ENCODE data around the gene STARD4. TPM values are rescaled to one million over a fixed set of nuclear protein-coding genes. Genes with fewer than 3 reads are reported as not detected.

The STARD4 gene
- total RNA-seq, 4 donors from 2014 or later: 2.2 to 6.4 (median 3.2) TPM

DNA sequence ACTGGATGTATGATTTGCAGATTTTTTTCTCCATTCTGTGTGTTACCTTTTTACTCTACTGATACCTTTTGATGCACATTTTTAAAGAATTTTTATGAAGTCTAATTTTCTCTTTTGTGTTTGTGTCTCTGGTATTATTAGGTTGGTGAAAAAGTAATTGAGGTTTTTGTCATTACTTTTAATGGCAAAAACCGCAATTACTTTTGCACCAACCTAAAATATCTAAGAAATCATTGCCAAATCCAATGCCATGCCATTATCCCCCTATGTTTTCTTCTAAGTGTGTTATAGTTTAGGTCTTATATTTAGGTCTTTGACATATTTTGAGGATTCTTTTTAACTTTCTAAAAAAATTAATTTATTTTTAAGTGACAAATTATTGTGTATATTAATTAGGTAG is 43.4 kb upstream of the STARD4 start:
- TF ChIP-seq EP300 (IDR thresholded peaks at IDR 0.05) (no peak), POLR2AphosphoS5 (IDR thresholded peaks at IDR 0.05) (no peak), POLR2A (IDR thresholded peaks at IDR 0.05) (no peak)
- TF ChIP-seq, protein P1, sequence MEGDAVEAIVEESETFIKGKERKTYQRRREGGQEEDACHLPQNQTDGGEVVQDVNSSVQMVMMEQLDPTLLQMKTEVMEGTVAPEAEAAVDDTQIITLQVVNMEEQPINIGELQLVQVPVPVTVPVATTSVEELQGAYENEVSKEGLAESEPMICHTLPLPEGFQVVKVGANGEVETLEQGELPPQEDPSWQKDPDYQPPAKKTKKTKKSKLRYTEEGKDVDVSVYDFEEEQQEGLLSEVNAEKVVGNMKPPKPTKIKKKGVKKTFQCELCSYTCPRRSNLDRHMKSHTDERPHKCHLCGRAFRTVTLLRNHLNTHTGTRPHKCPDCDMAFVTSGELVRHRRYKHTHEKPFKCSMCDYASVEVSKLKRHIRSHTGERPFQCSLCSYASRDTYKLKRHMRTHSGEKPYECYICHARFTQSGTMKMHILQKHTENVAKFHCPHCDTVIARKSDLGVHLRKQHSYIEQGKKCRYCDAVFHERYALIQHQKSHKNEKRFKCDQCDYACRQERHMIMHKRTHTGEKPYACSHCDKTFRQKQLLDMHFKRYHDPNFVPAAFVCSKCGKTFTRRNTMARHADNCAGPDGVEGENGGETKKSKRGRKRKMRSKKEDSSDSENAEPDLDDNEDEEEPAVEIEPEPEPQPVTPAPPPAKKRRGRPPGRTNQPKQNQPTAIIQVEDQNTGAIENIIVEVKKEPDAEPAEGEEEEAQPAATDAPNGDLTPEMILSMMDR (IDR thresholded peaks at IDR 0.05): no peak

DNA sequence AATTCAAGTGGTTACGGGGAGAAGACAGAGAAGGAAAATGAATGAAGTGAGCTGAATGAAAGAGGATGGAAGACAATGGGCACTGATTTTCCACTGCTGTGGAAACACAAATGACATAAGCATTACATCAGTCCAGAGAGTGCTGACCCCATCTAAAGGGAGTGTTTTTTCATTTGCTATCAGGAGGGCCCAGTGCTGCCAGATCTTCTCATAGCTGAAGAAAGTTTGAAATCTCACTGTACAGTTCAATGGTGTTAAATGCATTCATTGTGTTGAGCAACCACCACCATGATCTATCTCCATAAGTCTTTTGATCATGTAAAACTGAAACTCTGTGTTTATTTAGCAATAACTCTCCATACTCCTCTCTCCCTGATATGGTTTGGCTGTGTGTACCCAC is 41.5 kb upstream of the STARD4 start:
- no peaks in the 10 kb centered on the region for H3K27me3 ChIP-seq
- DNase-seq (ENCODE audit: low spot score in 2 of 2): no peak
- no peaks in the 10 kb centered on the region for H3K36me3 ChIP-seq
- H3K9me3 ChIP-seq: no peaks in the 10 kb centered on the region
- 0% methylated on average over 1 of the region's 1 CpG for WGBS
- no peak overlapping the region for H3K27ac ChIP-seq
- H3K4me1 ChIP-seq: peaks cover 22% of the 10 kb centered on the region
- H3K4me3 ChIP-seq: no peak overlapping the region
- TF ChIP-seq EP300 (IDR thresholded peaks at IDR 0.05) (no peak), POLR2AphosphoS5 (IDR thresholded peaks at IDR 0.05) (no peak), POLR2A (IDR thresholded peaks at IDR 0.05) (no peak)
- TF ChIP-seq, protein P1 (IDR thresholded peaks at IDR 0.05): no peak

More for the DNA sequence above, 43.4 kb upstream of the STARD4 start:
- Histone ChIP-seq H3K4me3 (no peak overlapping the region), H3K27me3 (no peaks in the 10 kb centered on the region), H3K9me3 (no peaks in the 10 kb centered on the region), H3K27ac (no peak overlapping the region), H3K36me3 (no peaks in the 10 kb centered on the region), H3K4me1 (peaks cover 12% of the 10 kb centered on the region)
- no peak for DNase-seq (ENCODE audit: low spot score in 2 of 2)
- WGBS: 93% methylated on average over 1 of the region's 1 CpG

DNA sequence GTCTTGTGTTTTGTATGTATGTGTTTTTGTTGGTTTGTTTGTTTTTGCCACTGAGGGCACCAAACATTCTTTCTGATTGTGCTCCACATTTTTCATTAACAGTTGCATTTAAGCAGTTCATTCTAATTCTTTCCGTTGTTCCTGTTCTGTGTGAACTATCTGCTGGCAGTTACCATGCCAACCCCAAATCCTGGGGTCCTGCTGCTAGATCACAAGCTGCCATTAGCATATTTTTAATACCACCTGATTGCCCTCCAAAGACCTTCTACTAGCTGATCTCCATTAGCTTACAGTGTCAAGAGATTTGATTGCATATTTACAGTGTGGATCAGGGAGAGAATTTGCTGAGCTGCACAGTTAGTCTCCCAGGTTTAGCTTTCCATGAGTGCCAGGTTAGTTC is 40.6 kb upstream of the STARD4 start:
- peaks cover 29% of the 10 kb centered on the region for H3K4me1 ChIP-seq
- H3K9me3 ChIP-seq: no peaks in the 10 kb centered on the region
- TF ChIP-seq EP300 (IDR thresholded peaks at IDR 0.05) (no peak), POLR2A (IDR thresholded peaks at IDR 0.05) (no peak), POLR2AphosphoS5 (IDR thresholded peaks at IDR 0.05) (no peak)
- TF ChIP-seq, protein P1 (IDR thresholded peaks at IDR 0.05): no peak
- 95% methylated on average over 1 of the region's 1 CpG for WGBS
- DNase-seq (ENCODE audit: low spot score in 2 of 2): no peak
- no peak overlapping the region for H3K27ac ChIP-seq
- H3K4me3 ChIP-seq: no peak overlapping the region
- no peaks in the 10 kb centered on the region for H3K27me3 ChIP-seq
- H3K36me3 ChIP-seq: no peaks in the 10 kb centered on the region

DNA sequence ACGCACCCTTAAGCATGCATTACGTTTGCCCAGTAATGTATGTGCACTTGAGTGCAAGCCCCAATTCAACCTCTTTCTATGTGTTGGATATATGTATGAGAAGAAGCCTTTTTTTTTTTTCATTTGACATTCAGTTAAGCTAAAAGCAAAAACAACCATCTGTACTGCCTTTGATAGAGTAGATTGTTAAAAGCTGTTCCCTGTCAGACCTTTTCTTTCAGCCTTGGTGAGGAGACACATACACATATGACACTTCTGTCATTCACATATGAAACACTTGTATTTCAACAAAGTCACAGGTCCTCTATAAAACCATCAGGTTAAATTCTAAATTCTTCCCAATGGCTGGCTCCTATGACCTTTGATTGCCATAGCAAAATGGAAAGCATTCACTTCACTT is 40.2 kb upstream of the STARD4 start:
- Histone ChIP-seq H3K27ac (no peak overlapping the region), H3K4me1 (peaks cover 29% of the 10 kb centered on the region), H3K27me3 (no peaks in the 10 kb centered on the region), H3K4me3 (no peak overlapping the region), H3K9me3 (no peaks in the 10 kb centered on the region), H3K36me3 (no peaks in the 10 kb centered on the region)
- TF ChIP-seq EP300 (IDR thresholded peaks at IDR 0.05) (no peak), POLR2AphosphoS5 (IDR thresholded peaks at IDR 0.05) (no peak), POLR2A (IDR thresholded peaks at IDR 0.05) (no peak)
- TF ChIP-seq, protein P1 (IDR thresholded peaks at IDR 0.05): no peak
- 72% methylated on average over 2 of the region's 2 CpGs for WGBS
- no peak for DNase-seq (ENCODE audit: low spot score in 2 of 2)

DNA sequence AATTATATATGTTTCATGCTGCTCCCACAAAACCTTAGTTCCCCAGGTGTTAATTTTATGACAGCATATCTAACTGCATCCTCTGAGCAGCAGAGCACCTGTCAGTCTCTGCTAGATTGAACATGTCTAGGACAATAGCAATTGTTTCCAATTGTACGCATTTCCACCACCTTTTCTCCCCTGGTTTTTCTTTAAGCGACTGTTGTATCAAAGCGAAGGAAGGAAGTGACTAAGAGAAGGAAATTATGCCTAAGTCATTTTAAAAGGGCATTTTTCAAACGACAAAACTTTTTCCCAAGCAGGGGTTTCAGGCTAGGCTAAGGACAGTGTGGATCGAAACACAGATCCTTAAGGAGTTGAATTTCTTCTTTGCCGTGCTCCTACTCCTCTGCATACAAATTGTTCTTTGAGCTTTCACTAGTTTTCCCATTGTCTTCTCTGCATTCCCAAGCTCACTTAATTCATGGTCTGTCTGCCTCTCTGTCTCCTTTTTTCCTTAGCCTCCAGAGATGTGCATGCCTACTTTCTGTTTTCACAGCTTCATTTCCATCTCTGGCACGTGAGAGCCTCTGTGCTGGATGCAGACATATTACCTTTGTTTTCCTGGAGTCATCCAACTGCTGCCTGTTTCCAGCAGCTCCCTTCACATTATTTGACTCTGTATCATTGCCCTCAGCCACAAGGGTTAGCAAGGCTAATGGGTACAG is 39.4 kb upstream of the STARD4 start:
- no peak overlapping the region for H3K27ac ChIP-seq
- WGBS: 57% methylated on average over 7 of the region's 7 CpGs

More for the DNA sequence above, 39.4 kb upstream of the STARD4 start:
- no peaks in the 10 kb centered on the region for H3K27me3 ChIP-seq
- DNase-seq (ENCODE audit: low spot score in 2 of 2): no peak
- H3K4me3 ChIP-seq: no peak overlapping the region
- no peaks in the 10 kb centered on the region for H3K36me3 ChIP-seq
- TF ChIP-seq POLR2A (IDR thresholded peaks at IDR 0.05) (no peak), POLR2AphosphoS5 (IDR thresholded peaks at IDR 0.05) (no peak), EP300 (IDR thresholded peaks at IDR 0.05) (no peak)
- TF ChIP-seq, protein P1 (IDR thresholded peaks at IDR 0.05): no peak
- H3K4me1 ChIP-seq: peaks cover 29% of the 10 kb centered on the region
- no peaks in the 10 kb centered on the region for H3K9me3 ChIP-seq
